A673 (cell line): ENCODE measurements around the gene TMEM169.
A peak's percentile ranks its signal among the peaks of the same experiment; 100 is the strongest.

Source experiments
- EZH2 ChIP-seq: fragments of 200-600 bp; sonication (generic); IDR thresholded peaks from 2 replicates; pipeline ENCODE4 v1.6.1; 2017; ENCODE audit warnings: borderline replicate concordance, low read depth, mild to moderate bottlenecking, mixed read lengths, antibody characterized with exemption, low read length; ENCODE audit not compliant: poor library complexity, severe bottlenecking
- TF ChIP-seq, protein P1 (sequence below): fragments of 300-800, 200-600 bp; sonication (generic); conservative IDR thresholded peaks from 2 replicates; pipeline ENCODE4 v1.5.1; 2017; ENCODE audit warnings: low read depth, mild to moderate bottlenecking, antibody characterized with exemption, low read length, moderate library complexity, mixed read lengths

GRCh38 chr2:216114714-216115531, 33.2 kb downstream of the TMEM169 start:
- TF ChIP-seq, protein P1, sequence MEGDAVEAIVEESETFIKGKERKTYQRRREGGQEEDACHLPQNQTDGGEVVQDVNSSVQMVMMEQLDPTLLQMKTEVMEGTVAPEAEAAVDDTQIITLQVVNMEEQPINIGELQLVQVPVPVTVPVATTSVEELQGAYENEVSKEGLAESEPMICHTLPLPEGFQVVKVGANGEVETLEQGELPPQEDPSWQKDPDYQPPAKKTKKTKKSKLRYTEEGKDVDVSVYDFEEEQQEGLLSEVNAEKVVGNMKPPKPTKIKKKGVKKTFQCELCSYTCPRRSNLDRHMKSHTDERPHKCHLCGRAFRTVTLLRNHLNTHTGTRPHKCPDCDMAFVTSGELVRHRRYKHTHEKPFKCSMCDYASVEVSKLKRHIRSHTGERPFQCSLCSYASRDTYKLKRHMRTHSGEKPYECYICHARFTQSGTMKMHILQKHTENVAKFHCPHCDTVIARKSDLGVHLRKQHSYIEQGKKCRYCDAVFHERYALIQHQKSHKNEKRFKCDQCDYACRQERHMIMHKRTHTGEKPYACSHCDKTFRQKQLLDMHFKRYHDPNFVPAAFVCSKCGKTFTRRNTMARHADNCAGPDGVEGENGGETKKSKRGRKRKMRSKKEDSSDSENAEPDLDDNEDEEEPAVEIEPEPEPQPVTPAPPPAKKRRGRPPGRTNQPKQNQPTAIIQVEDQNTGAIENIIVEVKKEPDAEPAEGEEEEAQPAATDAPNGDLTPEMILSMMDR, result peak; percentile 94
- TF ChIP-seq EZH2, result no peak
